H1 (cell line): ENCODE results near the gene DNAH1. TPM values are rescaled to one million over a fixed set of nuclear protein-coding genes. Genes with fewer than 3 reads are reported as not detected.

ENCODE experiments used
- BRCA1 ChIP-seq: IDR thresholded peaks from 2 replicates; pipeline ENCODE4 v1.6.1; 2012; ENCODE audit warnings: low read depth, low read length, improper control_type of control experiment
- polyA plus RNA-seq, 7 experiments: library from polyadenylated mRNA; depleted of rRNA in 3 of 7; stranded (reverse) in 5 of 7; unstranded in 2 of 7; fragments of >200 nt in 5 of 7; fragments of 200-250 nt in 2 of 7; gene quantifications; 1 replicate in 5 of 7; 2 replicates in 1 of 7; 4 replicates in 1 of 7; pipeline versions ENCODE4 v1.2.1 to v1.2.3, GENCODE V29; 2011 to 2013; ENCODE audit warnings: missing spikeins in 2 of 7, mixed read lengths in 2 of 7
- total RNA-seq: library from RNA; stranded (reverse); fragmentation: NEBNext Ultra II Directional; extraction: Animal tissue kit (Norgen Biotek cat#: 25700); gene quantifications from 2 replicates; pipeline ENCODE4 v1.2.1, GENCODE V29; 2021

The DNAH1 gene
- total and polyA plus RNA-seq, 2 of the 8 experiments (the other 6 are each of a cell fraction or from before 2014, with no cell fraction given) = 1.0 to 1.5 TPM

DNA sequence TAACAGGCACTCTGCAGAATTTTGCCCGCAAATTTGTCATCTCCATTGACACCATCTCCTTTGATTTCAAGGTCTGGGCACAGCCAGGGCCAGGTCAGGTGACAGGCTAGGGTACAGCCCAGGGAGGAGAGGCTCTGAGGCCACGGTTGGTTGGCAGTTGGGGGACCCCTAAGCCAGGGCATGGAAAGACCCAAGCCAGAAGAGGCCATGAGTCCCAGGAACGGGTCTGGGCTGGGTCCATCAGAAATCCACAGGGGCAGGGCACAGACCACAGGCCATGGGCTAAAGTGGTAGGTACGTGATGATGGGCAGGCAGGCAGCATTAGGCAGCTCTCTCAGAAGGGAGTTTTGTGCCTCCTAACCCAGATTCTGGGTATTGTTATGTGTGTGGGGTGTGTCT, 83.0 kb downstream of the DNAH1 start (continued):
- TF ChIP-seq BRCA1 = no peak
- TF ChIP-seq, all 59 proteins: peak for 0
